Right forelimb (tissue), 1 donor: Measurements from ENCODE around the gene PSEN1.

Experiments used
- DNase-seq: peaks from one replicate; pipeline ENCODE4 v3.0.0-alpha.2; 2018

PSEN1 gene

DNA sequence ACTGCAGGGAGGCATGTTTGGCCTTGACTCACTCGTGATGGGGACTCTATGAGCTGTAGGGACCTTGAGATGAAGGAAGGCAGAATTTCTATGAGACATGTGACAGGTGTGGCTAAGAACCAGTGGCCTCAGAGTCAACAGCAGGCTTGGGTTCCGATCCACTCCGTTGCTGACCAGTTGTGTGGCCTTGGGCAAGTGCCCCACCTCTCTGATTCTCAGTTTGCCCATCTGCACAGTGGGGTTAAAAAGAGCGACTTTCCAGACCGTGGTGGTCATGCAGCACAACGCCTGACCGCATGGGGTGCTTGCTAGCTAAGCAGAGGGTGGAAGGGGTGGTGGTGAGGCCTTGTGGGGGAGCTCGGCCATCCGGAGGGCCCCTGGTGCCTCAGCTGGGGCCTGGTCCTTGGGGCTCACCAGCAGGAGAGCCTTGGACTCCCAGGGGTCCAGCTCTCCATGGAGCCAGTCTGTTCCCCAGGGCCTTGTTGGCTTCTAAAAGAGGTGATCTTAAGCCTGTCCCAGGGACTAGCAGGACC, 119.5 kb downstream of the PSEN1 start:
- no peak for DNase-seq

DNA sequence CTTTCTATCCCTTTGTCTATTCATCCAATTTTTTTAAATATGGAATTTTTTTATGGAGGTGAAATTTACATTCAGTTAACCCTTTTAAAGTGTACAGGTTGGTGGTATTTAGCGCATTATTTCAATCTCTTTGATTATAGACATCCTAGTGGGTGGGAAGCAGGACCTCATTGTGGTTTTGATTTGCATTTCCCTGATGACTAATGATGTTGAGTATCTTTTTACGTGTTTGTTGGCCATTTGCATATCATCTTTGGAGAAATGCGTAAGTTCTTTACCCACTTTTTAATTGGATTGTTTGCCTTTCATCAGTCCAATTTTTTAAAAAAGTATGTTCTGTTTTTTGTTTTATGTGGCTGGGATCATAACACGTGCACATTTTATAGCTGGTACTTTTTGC, 121.8 kb downstream of the PSEN1 start:
- no peak for DNase-seq

DNA sequence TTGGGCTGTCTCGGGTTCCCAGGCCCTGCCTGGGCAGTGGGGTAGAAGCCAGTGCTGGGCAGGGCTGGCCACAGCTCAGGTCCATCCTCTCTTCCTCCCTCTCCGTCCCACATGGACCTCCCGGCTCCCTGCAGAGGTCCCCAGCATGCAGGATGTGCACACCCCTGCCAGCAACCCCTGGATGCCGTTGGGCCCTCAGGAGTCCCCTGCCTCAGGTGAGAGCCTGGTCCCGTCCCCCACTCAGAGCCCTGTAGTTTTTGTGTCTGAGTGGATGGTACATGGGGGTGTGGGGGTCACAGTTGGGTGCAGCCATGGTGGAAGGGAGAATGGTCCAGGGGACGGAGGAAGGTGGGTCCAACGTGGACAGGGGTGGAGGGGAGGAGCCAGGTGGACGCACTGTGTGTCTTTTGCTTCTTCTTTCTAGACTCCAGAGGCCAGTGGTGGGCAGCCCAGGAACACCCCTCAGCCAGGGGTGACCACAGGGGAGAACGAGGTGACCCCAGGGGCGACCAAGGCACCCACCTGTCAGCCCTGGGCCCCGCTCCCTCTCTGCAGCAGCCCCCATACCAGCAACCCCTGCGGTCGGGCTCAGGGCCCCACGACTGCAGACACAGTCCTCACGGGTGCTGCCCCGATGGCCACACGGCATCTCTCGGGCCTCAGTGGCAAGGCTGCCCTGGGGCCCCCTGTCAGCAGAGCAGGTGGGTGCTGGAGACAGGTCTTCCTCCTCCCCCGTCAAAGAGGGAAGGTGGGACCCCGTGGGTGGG, 122.7 kb downstream of the PSEN1 start:
- DNase-seq, result no peak

DNA sequence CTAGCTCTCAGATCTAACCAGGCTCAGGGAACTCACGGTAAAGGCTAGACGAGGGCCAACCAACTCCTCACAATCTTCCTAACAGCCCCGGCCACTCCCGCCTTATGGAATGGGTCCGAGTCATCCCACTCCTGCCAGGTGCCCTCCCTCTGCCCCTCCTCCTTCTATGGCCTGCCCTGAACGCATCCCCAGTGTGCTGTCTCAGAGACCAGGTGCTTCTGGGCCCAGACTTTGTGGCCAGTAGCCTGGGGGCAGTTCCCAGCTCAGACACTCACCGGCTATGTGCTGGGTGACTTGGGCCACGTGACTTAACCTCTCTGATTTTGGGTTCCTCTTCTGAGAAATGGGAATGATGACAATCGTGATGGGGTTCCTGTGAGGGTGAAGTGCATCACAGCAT, 123.5 kb downstream of the PSEN1 start:
- no peak for DNase-seq

DNA sequence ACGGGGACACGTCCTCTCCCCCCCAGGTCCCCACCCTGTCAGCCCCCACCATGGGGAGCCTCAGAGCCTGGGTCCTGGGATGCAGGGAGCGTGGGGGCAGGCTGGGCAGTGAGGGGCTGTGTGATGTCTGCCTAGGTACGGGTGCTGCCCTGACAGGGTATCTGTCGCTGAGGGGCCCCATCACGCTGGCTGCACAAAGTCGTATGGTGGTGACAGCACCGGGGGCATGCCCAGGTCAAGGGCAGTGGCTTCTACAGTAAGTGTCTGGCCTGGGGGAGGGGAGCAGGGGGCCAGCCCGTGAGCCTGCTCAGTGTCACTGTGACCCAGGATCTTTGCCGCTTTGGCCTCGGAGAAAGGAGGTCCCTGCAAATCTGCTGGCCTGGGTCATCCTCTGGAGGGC, 124.3 kb downstream of the PSEN1 start:
- DNase-seq, result no peak

DNA sequence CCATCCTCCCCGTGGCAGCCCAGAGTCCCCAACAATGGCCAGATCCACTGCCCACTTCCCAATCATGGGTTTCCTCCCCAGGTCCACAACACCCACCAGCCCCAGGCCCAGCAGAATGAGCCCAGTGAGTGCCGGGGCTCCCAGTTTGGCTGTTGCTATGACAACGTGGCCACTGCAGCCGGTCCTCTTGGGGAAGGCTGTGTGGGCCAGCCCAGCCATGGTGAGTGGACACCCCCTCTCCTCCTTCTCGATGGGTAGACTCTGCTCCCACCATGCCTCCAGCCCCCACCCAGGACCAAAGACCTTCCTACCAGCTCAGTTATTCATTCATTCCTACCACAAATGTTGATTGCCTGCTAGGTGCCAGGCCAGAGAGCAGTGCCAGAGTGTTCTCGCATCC, 124.8 kb downstream of the PSEN1 start:
- no peak for DNase-seq

DNA sequence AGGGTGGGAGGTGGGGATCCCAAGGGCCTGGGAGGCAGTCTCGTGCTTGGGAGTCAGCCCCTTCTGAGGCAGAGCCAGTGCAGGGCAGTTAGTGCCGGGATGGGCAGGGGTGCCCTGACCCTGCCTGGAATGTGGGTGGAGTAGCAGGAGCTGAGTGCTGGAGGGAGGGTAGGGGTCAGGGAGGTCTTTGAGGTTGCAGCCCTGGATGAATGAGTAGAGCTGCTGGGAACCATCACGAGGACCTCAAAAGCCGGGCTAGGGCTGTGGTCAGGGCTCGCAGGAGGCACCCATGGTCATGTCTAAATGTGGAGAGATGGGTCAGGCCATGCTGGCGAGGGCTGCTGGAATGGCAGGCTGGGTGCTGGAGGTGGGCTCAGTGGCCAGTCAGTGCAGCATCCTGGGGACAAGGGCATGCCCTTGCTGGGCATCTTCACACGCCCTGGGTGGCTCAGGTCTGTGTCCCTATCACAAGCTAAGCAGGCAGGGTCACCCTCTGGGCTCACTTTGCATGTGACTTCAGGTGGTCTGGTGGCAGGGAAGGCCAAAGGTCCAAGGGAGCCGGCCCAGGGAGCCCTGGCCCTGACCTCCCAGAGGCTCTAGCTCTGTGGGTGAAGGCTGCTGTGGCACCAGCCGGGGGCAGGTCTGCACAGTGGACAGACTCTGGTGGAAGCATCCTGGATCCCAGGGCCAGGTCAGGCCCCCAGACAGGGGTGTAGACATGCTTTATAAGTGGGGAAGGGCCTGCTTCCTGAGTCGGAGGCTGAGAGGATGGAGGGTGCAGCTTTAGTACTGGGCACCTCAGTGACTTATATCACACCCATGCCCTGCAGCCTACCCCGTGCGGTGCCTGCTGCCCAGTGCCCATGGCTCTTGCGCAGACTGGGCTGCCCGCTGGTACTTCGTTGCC, 125.5 kb downstream of the PSEN1 start:
- no peak for DNase-seq

DNA sequence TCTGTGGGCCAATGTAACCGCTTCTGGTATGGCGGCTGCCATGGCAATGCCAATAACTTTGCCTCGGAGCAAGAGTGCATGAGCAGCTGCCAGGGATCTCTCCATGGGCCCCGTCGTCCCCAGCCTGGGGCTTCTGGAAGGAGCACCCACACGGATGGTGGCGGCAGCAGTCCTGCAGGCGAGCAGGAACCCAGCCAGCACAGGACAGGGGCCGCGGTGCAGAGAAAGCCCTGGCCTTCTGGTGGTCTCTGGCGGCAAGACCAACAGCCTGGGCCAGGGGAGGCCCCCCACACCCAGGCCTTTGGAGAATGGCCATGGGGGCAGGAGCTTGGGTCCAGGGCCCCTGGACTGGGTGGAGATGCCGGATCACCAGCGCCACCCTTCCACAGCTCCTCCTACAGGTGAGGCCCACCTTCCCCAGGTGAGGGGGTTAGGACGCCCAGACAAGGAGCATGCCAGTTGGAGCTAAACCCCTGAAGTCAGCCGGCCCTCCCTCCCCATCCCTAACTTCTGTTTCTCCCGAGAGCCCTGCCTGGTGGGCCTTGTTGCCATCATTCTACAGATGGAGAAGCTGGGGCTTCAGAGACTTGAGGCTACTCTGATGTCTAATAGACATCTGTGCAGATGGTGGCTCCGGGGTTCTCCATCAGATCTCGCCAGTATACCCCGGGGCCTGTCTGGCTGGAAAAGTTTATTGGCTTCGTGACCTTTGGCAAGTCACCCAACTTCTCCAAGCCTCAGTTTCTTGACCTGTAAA, 126.3 kb downstream of the PSEN1 start:
- no peak for DNase-seq

DNA sequence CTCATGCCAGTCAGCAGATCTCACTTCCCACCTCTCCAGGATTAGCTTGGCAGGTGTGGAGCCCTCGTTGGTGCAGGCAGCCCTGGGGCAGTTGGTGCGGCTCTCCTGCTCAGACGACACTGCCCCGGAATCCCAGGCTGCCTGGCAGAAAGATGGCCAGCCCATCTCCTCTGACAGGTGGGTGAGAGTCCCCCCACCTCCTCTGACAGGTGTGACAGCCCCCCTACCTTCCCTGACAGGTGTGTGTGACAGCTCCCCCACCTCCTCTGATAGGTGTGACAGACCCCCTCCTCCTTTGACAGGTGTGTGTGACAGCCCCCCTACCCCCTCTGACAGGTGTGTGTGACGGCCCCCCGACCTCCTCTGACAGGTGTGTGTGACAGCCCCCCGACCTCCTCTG, 127.3 kb downstream of the PSEN1 start:
- no peak for DNase-seq

DNA sequence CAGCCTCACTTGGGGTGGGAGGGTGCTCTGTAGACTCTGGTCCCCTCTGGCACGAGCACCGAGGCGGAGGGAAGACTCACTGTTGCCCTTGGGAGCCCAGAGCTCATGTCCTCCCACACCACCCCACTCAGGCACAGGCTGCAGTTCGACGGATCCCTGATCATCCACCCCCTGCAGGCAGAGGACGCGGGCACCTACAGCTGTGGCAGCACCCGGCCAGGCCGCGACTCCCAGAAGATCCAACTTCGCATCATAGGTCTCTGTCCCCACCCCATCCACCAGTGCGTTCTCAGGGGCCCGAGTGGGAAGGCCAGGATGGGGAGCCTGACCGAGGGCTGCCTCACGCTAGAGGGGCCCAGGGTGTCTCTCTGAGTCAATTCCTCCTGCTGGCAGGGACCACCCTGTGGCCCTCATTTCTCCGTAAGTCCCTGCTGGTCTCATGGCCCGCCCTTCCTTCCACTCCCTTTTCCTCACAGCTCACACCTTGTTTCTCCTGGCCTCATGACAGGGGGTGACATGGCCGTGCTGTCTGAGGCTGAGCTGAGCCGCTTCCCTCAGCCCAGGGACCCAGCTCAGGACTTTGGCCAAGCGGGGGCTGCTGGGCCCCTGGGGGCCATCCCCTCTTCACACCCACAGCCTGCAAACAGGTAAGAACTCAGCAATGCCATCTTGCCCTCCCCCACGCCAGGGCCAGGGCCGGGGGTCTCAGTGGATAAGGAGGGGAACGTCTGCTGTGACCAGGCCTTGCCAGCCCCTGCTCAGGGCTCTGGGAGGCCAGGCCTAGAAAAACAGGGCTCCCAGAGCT, 128.0 kb downstream of the PSEN1 start:
- no peak for DNase-seq

DNA sequence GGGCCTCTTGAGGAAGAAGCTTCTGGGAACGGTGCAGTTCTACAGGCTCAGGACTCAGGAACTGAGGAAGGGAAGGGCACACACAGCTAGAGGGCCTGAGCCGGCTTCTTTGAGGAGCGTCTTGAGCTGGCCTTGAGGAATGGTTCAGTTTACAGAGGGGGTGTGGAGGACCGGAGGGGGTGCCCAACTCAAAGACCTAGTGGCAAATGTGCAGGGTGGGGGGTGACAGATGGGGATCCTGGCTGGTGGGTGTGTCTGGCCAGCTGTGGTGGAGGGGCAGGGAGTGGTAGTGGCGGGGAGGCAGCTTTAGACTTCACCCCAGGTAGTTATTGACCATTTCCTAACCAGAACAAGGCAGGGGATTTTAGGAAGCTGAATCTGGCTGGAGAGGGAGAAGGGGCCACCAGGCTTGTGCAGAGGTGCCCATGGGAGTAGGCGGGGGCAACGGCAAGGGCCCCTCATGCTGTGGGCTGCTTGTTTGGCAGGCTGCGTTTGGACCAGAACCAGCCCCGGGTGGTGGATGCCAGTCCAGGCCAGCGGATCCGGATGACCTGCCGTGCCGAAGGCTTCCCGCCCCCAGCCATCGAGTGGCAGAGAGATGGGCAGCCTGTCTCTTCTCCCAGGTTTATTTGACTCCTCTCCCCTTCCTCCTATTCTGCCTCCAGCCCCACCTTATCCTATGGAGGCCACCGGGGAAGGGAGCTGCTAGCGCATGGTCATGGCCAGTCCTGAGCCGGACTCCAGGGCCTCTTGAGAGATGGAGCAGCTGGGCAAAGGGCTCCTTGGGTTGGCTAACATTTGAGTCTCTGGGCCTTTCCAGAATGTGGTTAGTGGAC, 128.8 kb downstream of the PSEN1 start:
- no peak for DNase-seq

DNA sequence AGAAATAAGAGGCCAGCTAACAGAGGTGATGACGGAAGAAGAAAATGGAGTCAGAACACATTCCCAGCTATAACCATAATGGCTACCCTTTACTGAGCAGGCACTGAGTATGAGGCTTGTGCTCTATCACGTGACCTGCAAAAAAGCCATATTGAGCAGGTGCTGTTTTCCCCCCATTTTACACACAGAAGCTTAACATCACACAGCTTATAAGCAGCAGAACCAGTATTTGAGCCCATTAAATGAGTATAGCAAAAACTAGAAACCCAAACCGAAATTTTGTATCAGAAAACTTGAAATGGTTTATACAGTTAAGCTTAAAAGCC, 129.4 kb downstream of the PSEN1 start:
- no peak for DNase-seq

DNA sequence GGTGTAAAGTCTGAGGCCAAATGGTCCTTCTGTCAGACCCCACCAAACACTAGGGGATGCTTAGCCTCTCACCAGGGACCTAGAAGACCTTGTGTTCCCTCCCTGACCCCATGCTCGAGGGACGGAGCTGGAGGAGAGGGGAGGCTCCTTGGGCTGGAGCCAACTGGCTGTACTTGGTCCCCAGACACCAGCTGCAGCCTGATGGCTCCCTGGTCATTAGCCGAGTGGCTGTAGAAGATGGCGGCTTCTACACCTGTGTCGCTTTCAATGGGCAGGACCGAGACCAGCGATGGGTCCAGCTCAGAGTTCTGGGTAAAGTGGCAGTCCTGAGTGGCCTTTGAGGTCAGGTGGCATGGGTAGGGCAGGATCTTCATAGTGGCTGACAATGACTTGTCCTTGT, 130.0 kb downstream of the PSEN1 start:
- DNase-seq, result no peak

DNA sequence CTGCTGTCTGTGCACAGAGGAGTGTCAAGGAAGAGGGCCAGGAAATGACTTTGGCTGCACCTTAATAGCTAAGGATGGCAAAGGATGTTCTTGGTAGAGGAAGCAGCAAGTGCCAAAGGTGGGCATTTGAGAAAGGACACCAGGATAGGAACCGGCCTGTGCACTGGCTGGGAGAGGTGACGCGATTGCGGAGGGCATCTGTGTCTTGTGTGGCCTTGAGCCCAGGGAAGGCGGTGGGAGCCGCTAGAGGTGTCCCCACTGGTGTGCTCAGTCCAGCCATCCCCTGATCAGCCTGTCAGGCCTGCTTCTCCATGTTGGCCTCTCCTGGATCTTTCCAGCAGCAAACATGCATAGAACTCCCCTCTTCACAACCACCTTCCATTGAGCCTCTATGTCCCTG, 131.2 kb downstream of the PSEN1 start:
- no peak for DNase-seq

DNA sequence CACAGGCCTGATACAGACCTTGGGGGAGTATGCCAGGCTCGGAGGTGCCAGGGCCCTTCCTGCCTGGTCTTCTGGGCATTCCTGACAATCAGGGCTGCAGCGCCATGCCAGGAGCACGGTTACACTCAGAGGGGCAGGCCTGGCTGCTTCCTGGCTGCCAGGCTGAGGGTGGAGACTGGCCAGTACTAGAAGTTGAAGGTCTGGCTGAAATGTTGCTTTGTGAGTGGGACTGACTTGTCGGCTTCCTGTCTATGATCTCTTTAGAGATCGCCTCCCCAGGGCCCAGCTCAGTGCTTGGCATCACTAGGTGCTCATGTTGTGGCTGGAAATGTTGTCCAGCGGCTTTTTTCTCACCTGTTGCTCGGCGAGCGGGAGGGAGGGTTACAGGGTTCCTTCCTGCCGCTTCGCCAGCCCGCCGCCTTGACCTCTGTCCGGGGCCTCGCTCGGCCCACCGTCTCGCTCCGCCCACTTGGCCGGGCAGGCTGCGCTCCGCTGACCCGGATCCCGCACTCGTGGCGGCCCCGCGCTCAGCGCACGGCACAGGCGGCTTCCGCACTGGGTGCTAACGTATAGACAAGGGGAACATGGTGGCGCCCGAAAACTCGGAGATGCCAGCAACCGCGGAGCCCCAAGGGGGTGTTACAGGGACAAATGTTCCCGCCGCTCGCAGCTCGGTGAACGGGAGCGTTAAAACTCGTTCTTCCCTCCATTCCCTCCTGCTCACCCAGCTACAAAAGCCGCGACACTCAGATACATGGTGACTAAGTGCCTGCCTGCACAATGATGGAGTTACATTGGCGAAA, 133.6 kb downstream of the PSEN1 start:
- DNase-seq, result no peak

DNA sequence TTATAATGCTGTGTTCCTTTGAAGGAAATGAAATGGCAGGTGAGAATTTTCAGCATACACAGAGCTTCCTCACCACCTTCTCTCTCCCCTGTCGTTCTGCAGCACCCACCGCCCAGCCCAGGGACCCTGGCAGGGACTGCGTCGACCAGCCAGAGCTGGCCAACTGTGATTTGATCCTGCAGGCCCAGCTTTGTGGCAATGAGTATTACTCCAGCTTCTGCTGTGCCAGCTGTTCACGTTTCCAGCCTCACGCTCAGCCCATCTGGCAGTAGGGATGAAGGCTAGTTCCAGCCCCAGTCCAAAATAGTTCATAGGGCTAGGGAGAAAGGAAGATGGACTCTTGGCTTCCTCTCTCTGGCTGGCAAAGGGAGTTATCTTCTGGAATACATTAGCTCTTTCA, 136.1 kb downstream of the PSEN1 start:
- no peak for DNase-seq
